Measurements from ENCODE around the gene UBQLNL.

UBQLNL gene

GRCh38 chr11:5504403-5504921, 12.0 kb downstream of the UBQLNL start:
- Histone ChIP-seq H3K27ac (ENCODE audit: poor library complexity, severe bottlenecking) (no peak overlapping the region), H3K36me3 (ENCODE audit: low read depth) (no peaks in the 10 kb centered on the region), H3K27me3 (ENCODE audit: insufficient read depth, poor library complexity, severe bottlenecking) (no peaks in the 10 kb centered on the region)

GRCh38 chr11:5500393-5500801, 16.1 kb downstream of the UBQLNL start:
- Histone ChIP-seq H3K27me3 (ENCODE audit: insufficient read depth, poor library complexity, severe bottlenecking) (no peaks in the 10 kb centered on the region), H3K4me3 (ENCODE audit: severe bottlenecking) (no peak overlapping the region), H3K9me3 (ENCODE audit: severe bottlenecking) (no peaks in the 10 kb centered on the region), H3K4me1 (ENCODE audit: insufficient read depth, poor library complexity, severe bottlenecking) (no peaks in the 10 kb centered on the region), H3K36me3 (ENCODE audit: low read depth) (no peaks in the 10 kb centered on the region), H3K27ac (ENCODE audit: poor library complexity, severe bottlenecking) (no peak overlapping the region)
- DNase-seq (ENCODE audit: low spot score) (no peak), ATAC-seq (ENCODE audit: low read depth) (no peak)
- TF ChIP-seq CTCF (IDR thresholded peaks at IDR 0.05; ENCODE audit: poor library complexity, severe bottlenecking), result no peak

More at GRCh38 chr11:5504403-5504921, 12.0 kb downstream of the UBQLNL start:
- DNase-seq (ENCODE audit: low spot score) (no peak), ATAC-seq (ENCODE audit: low read depth) (no peak)
- TF ChIP-seq CTCF (IDR thresholded peaks at IDR 0.05; ENCODE audit: poor library complexity, severe bottlenecking), result no peak
- H3K4me1 ChIP-seq (ENCODE audit: insufficient read depth, poor library complexity, severe bottlenecking), result no peaks in the 10 kb centered on the region
- H3K9me3 ChIP-seq (ENCODE audit: severe bottlenecking), result no peaks in the 10 kb centered on the region
- H3K4me3 ChIP-seq (ENCODE audit: severe bottlenecking), result no peak overlapping the region

- Histone ChIP-seq H3K36me3 (ENCODE audit: low read depth) (no peaks in the 10 kb centered on the region), H3K27ac (ENCODE audit: poor library complexity, severe bottlenecking) (no peak overlapping the region), H3K9me3 (ENCODE audit: severe bottlenecking) (no peaks in the 10 kb centered on the region), H3K27me3 (ENCODE audit: insufficient read depth, poor library complexity, severe bottlenecking) (no peaks in the 10 kb centered on the region), H3K4me3 (ENCODE audit: severe bottlenecking) (no peak overlapping the region), H3K4me1 (ENCODE audit: insufficient read depth, poor library complexity, severe bottlenecking) (no peaks in the 10 kb centered on the region)
- ATAC-seq (ENCODE audit: low read depth), result no peak
- no peak for TF ChIP-seq CTCF (IDR thresholded peaks at IDR 0.05; ENCODE audit: poor library complexity, severe bottlenecking)
- no peak for DNase-seq (ENCODE audit: low spot score)
Measured at GRCh38 chr11:5499671-5500070, 16.8 kb downstream of the UBQLNL start.

- no peak for TF ChIP-seq CTCF (IDR thresholded peaks at IDR 0.05; ENCODE audit: poor library complexity, severe bottlenecking)
- ATAC-seq (ENCODE audit: low read depth) (no peak), DNase-seq (ENCODE audit: low spot score) (no peak)
- Histone ChIP-seq H3K27me3 (ENCODE audit: insufficient read depth, poor library complexity, severe bottlenecking) (no peaks in the 10 kb centered on the region), H3K27ac (ENCODE audit: poor library complexity, severe bottlenecking) (no peak overlapping the region), H3K9me3 (ENCODE audit: severe bottlenecking) (no peaks in the 10 kb centered on the region), H3K36me3 (ENCODE audit: low read depth) (no peaks in the 10 kb centered on the region), H3K4me3 (ENCODE audit: severe bottlenecking) (no peak overlapping the region), H3K4me1 (ENCODE audit: insufficient read depth, poor library complexity, severe bottlenecking) (no peaks in the 10 kb centered on the region)
Measured at GRCh38 chr11:5489576-5490357, 26.7 kb downstream of the UBQLNL start.

Measured in RWPE2 (cell line).